CD4-positive, alpha-beta T cell (primary cell): ENCODE measurements around the gene KRTAP10-2. TPM values are rescaled to one million over a fixed set of nuclear protein-coding genes. Genes with fewer than 3 reads are reported as not detected.

Source experiments
- ATAC-seq: fragments of 200-7000 bp; cut with Tn5 transposase; one replicate; pipeline ENCODE4 v1.10.0; 2022; ENCODE audit warnings: mild to moderate bottlenecking; ENCODE audit not compliant: poor library complexity
- CTCF ChIA-PET: fragments of 350-600 bp; sonication (Branson Sonifier 250); formaldehyde crosslinking; loops from one replicate; lab custom pipeline; 2021; ENCODE audit warnings: antibody characterized with exemption, inconsistent platforms; lab: Charles Lee
- POLR2A ChIA-PET: fragments of 350-600 bp; sonication (Branson Sonifier 250); formaldehyde crosslinking; loops from one replicate; lab custom pipeline; 2021; ENCODE audit warnings: antibody characterized with exemption, inconsistent platforms; lab: Charles Lee
- DNase-seq, 14 experiments: peaks; one replicate each; pipeline ENCODE4 v3.0.0-alpha.2; 2013 to 2020; ENCODE audit warnings: mixed read lengths in 2 of 14
- H3K27ac ChIP-seq, 2 donors: one replicate each; pipeline versions ENCODE4 v1.5.1 to v1.7.0; 2013; ENCODE audit warnings: low read length in 2 of 2, low read depth in 1 of 2, mild to moderate bottlenecking in 1 of 2
- H3K27me3 ChIP-seq, 2 experiments: 1 replicate in 1 of 2; 2 replicates in 1 of 2; pipeline versions ENCODE4 v1.6.1 to v1.7.0; 2013; ENCODE audit warnings: low read length in 2 of 2, control low read depth in 1 of 2, mild to moderate bottlenecking in 1 of 2, moderate library complexity in 1 of 2; ENCODE audit not compliant: insufficient read depth in 2 of 2, control insufficient read depth in 1 of 2
- H3K36me3 ChIP-seq: one replicate; pipeline ENCODE4 v1.6.1; 2013; ENCODE audit warnings: low read length, control low read depth; ENCODE audit not compliant: insufficient read depth
- H3K4me1 ChIP-seq: one replicate; pipeline ENCODE4 v1.6.1; 2013; ENCODE audit warnings: low read length, control low read depth; ENCODE audit not compliant: insufficient read depth
- H3K4me3 ChIP-seq: one replicate; pipeline ENCODE4 v1.5.1; 2013; ENCODE audit warnings: mild to moderate bottlenecking, low read length, moderate library complexity
- H3K9me3 ChIP-seq, 2 experiments: 1 replicate in 1 of 2; 2 replicates in 1 of 2; pipeline versions ENCODE4 v1.6.1 to v1.7.0; 2013; ENCODE audit warnings: low read length in 2 of 2, mild to moderate bottlenecking in 2 of 2, control low read depth in 1 of 2, moderate library complexity in 1 of 2; ENCODE audit not compliant: control insufficient read depth in 1 of 2, insufficient read depth in 1 of 2
- H3K27ac Mint-ChIP-seq: one replicate; pipeline ENCODE4 v1.8.0; 2020; ENCODE audit warnings: mixed read lengths
- H3K27me3 Mint-ChIP-seq: one replicate; pipeline ENCODE4 v1.8.0; 2021; ENCODE audit warnings: mixed read lengths
- H3K36me3 Mint-ChIP-seq: one replicate; pipeline ENCODE4 v1.8.0; 2021; ENCODE audit warnings: low read depth, mixed read lengths
- H3K4me1 Mint-ChIP-seq: one replicate; pipeline ENCODE4 v1.8.0; 2021; ENCODE audit warnings: low read depth, mixed read lengths
- H3K4me3 Mint-ChIP-seq: one replicate; pipeline ENCODE4 v1.8.0; 2020; ENCODE audit warnings: mild to moderate bottlenecking, mixed read lengths
- H3K9me3 Mint-ChIP-seq: one replicate; pipeline ENCODE4 v1.8.0; 2020; ENCODE audit warnings: mixed read lengths
- CTCF ChIP-seq: fragments of 200-600 bp; IDR thresholded peaks from one replicate; pipeline ENCODE4 v1.8.0; 2022; ENCODE audit warnings: antibody characterized with exemption, mild to moderate bottlenecking
- intact Hi-C, 2 experiments: fragments of 100-400 bp; cut with DNase I in 1 of 2; cut with micrococcal nuclease in 1 of 2; formaldehyde crosslinking; loops; one replicate each; pipeline versions ENCODE4 v1.15.1 to v1.9.0; 2023 to 2025; cut with DNase I, micrococcal nuclease
- total RNA-seq, 174 experiments: library from RNA in 2 of 174; stranded (reverse) in 2 of 174; gene quantifications; one replicate each; pipeline ENCODE4 v1.2.3 and lab custom pipeline; 2021 to 2026

The KRTAP10-2 gene
- total RNA-seq, 2 experiments from 2014 or later, result not detected

- DNase-seq (no peak), ATAC-seq (no peak)
- Histone ChIP-seq H3K9me3 (peaks cover 0 to 5% of the 10 kb centered on the region in 2 experiments), H3K36me3 (no peaks in the 10 kb centered on the region), H3K27me3 (no peaks in the 10 kb centered on the region), H3K27ac (no peak overlapping the region), H3K4me1 (peaks cover 12% of the 10 kb centered on the region), H3K4me3 (no peak overlapping the region)
- H3K27ac Mint-ChIP-seq, result no peak overlapping the region
- ChIA-PET POLR2A (no interaction called here), CTCF (interaction anchor here (1.3 kb wide), 1 partner anchor 280 kb away, joined by 4 read pairs; no protein-coding TSS in a partner anchor)
- intact Hi-C loops, result loop anchor here in 1 of 2 experiments (5.0 kb wide), 2 partner anchors 364 to 424 kb away; no protein-coding TSS in a partner anchor
- H3K27me3 Mint-ChIP-seq, result no peaks in the 10 kb centered on the region
- TF ChIP-seq CTCF, result no peak
- H3K4me1 Mint-ChIP-seq, result no peaks in the 10 kb centered on the region
- H3K4me3 Mint-ChIP-seq, result no peak overlapping the region
- no peaks in the 10 kb centered on the region for H3K9me3 Mint-ChIP-seq
- no peaks in the 10 kb centered on the region for H3K36me3 Mint-ChIP-seq
These were observed 37.7 kb downstream of the KRTAP10-2 start for GRCh38 chr21:44513389-44514217.

- ATAC-seq, result no peak
- no peak for DNase-seq
These were observed 38.6 kb downstream of the KRTAP10-2 start for GRCh38 chr21:44512496-44513388.

More at GRCh38 chr21:44512496-44513388, 38.6 kb downstream of the KRTAP10-2 start:
- no peaks in the 10 kb centered on the region for H3K27me3 ChIP-seq
- H3K4me3 ChIP-seq, result no peak overlapping the region
- Mint-ChIP-seq H3K4me1 (no peaks in the 10 kb centered on the region), H3K27ac (no peak overlapping the region), H3K9me3 (no peaks in the 10 kb centered on the region), H3K4me3 (no peak overlapping the region), H3K36me3 (no peaks in the 10 kb centered on the region), H3K27me3 (no peaks in the 10 kb centered on the region)
- peaks cover 12% of the 10 kb centered on the region for H3K4me1 ChIP-seq
- CTCF ChIA-PET, result no interaction called here
- no peaks in the 10 kb centered on the region for H3K36me3 ChIP-seq
- H3K27ac ChIP-seq, result no peak overlapping the region
- POLR2A ChIA-PET, result no interaction called here
- intact Hi-C loops, result loop anchor here in 1 of 2 experiments (5.0 kb wide), 2 partner anchors 365 to 425 kb away; no protein-coding TSS in a partner anchor
- peaks cover 0 to 5% of the 10 kb centered on the region in 2 experiments for H3K9me3 ChIP-seq
- no peak for TF ChIP-seq CTCF
